ENCODE data around the gene MAST4. TPM values are rescaled to one million over a fixed set of nuclear protein-coding genes. Genes with fewer than 3 reads are reported as not detected.

Gene MAST4
- polyA plus RNA-seq, 1 donor (not counting 4 experiments of a cell fraction or from before 2014, with no cell fraction given) = 19.8 TPM

DNA sequence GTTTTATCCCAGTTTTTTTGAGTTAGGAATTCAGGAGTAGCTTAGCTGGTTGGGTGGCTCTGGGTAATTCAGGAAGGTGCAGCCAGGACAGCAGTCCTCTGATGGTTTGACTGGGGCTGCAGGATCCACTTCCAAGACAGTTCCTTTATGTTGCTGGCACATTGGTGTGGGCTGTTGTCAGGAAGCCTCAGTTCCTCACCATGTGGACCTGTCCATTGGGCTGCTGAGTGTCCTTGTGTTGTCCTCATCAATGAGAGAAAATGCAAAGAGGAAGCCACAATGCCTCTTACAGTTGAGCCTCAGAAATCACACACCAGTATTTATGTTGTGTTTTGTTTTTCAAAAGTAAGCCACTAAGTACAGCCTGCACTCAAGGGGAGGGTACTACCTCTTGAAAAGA, 140.9 kb downstream of the MAST4 start:
- Histone ChIP-seq H3K4me1 (ENCODE audit: control insufficient read depth, extremely low read depth, insufficient read depth, low read length) (no peaks in the 10 kb centered on the region), H3K4me3 (ENCODE audit: control insufficient read depth in 2 of 3, extremely low read depth in 1 of 3, insufficient read depth in 2 of 3, low read depth in 1 of 3, low read length in 3 of 3) (no peak overlapping the region), H3K9me1 (ENCODE audit: control insufficient read depth, extremely low read depth, insufficient read depth, low read length) (no peaks in the 10 kb centered on the region), H3K4me2 (ENCODE audit: control insufficient read depth, extremely low read depth, insufficient read depth, low read depth, low read length) (no peak overlapping the region), H4K20me1 (ENCODE audit: control insufficient read depth, extremely low read depth, insufficient read depth, low read length) (no peaks in the 10 kb centered on the region), H3K9me3 (ENCODE audit: control insufficient read depth, low read depth, low read length) (no peaks in the 10 kb centered on the region), H3K36me3 (ENCODE audit: control insufficient read depth in 2 of 2, extremely low read depth in 1 of 2, insufficient read depth in 2 of 2, low read length in 2 of 2) (no peaks in the 10 kb centered on the region), H3K27me3 (ENCODE audit: control insufficient read depth, extremely low read depth, insufficient read depth, low read length) (no peaks in the 10 kb centered on the region), H3K27ac (ENCODE audit: control insufficient read depth, insufficient read depth, low read length) (no peak overlapping the region), H3K79me2 (ENCODE audit: control insufficient read depth, insufficient read depth, low read length) (no peaks in the 10 kb centered on the region), H3K9ac (ENCODE audit: control insufficient read depth, extremely low read depth, insufficient read depth, low read length) (no peak overlapping the region), H2AFZ (ENCODE audit: control insufficient read depth, low read length) (no peak overlapping the region)
- no peak for TF ChIP-seq EZH2 (IDR thresholded peaks at IDR 0.05; ENCODE audit: low read length)
- TF ChIP-seq, protein P1, sequence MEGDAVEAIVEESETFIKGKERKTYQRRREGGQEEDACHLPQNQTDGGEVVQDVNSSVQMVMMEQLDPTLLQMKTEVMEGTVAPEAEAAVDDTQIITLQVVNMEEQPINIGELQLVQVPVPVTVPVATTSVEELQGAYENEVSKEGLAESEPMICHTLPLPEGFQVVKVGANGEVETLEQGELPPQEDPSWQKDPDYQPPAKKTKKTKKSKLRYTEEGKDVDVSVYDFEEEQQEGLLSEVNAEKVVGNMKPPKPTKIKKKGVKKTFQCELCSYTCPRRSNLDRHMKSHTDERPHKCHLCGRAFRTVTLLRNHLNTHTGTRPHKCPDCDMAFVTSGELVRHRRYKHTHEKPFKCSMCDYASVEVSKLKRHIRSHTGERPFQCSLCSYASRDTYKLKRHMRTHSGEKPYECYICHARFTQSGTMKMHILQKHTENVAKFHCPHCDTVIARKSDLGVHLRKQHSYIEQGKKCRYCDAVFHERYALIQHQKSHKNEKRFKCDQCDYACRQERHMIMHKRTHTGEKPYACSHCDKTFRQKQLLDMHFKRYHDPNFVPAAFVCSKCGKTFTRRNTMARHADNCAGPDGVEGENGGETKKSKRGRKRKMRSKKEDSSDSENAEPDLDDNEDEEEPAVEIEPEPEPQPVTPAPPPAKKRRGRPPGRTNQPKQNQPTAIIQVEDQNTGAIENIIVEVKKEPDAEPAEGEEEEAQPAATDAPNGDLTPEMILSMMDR (optimal IDR thresholded peaks at IDR 0.05 in 1 of 3, IDR thresholded peaks at IDR 0.05 in 1 of 3, conservative IDR thresholded peaks at IDR 0.05 in 1 of 3; ENCODE audit: extremely low read depth in 1 of 3, insufficient read depth in 2 of 3, low read length in 3 of 3) = no peak
- DNase-seq (ENCODE audit: low read depth, low spot score) (no peak), FAIRE-seq (no peak)
- dilution Hi-C loops (cut with MboI; ENCODE audit: extremely low pct_ligation_motif_present, low sequenced_read_pairs) = no loop called here

GRCh38 chr5:66738136-66738535, 141.9 kb downstream of the MAST4 start:
- dilution Hi-C loops (cut with MboI; ENCODE audit: extremely low pct_ligation_motif_present, low sequenced_read_pairs) = no loop called here
- no peaks in the 10 kb centered on the region for H3K9me1 ChIP-seq (ENCODE audit: control insufficient read depth, extremely low read depth, insufficient read depth, low read length)
- no peak for FAIRE-seq

More at GRCh38 chr5:66738136-66738535, 141.9 kb downstream of the MAST4 start:
- Histone ChIP-seq H3K4me3 (ENCODE audit: control insufficient read depth in 2 of 3, extremely low read depth in 1 of 3, insufficient read depth in 2 of 3, low read depth in 1 of 3, low read length in 3 of 3) (no peak overlapping the region), H3K36me3 (ENCODE audit: control insufficient read depth in 2 of 2, extremely low read depth in 1 of 2, insufficient read depth in 2 of 2, low read length in 2 of 2) (no peaks in the 10 kb centered on the region), H3K27ac (ENCODE audit: control insufficient read depth, insufficient read depth, low read length) (no peak overlapping the region), H3K79me2 (ENCODE audit: control insufficient read depth, insufficient read depth, low read length) (no peaks in the 10 kb centered on the region), H3K4me1 (ENCODE audit: control insufficient read depth, extremely low read depth, insufficient read depth, low read length) (no peaks in the 10 kb centered on the region), H3K9me3 (ENCODE audit: control insufficient read depth, low read depth, low read length) (no peaks in the 10 kb centered on the region), H3K9ac (ENCODE audit: control insufficient read depth, extremely low read depth, insufficient read depth, low read length) (no peak overlapping the region), H4K20me1 (ENCODE audit: control insufficient read depth, extremely low read depth, insufficient read depth, low read length) (no peaks in the 10 kb centered on the region), H3K27me3 (ENCODE audit: control insufficient read depth, extremely low read depth, insufficient read depth, low read length) (no peaks in the 10 kb centered on the region), H2AFZ (ENCODE audit: control insufficient read depth, low read length) (no peak overlapping the region), H3K4me2 (ENCODE audit: control insufficient read depth, extremely low read depth, insufficient read depth, low read depth, low read length) (no peak overlapping the region)
- no peak for DNase-seq (ENCODE audit: low read depth, low spot score)
- no peak for TF ChIP-seq EZH2 (IDR thresholded peaks at IDR 0.05; ENCODE audit: low read length)
- TF ChIP-seq, protein P1 (optimal IDR thresholded peaks at IDR 0.05 in 1 of 3, IDR thresholded peaks at IDR 0.05 in 1 of 3, conservative IDR thresholded peaks at IDR 0.05 in 1 of 3; ENCODE audit: extremely low read depth in 1 of 3, insufficient read depth in 2 of 3, low read length in 3 of 3) = no peak

Data from keratinocyte (primary cell).